Activated CD8-positive, alpha-beta T cell treated with anti-CD3 and anti-CD28 coated beads, Interleukin-2, amount 10 ng/mL, durations not matched to agents 7 days and 5 days (primary cell): ENCODE results near the gene RAB11A. TPM values are rescaled to one million over a fixed set of nuclear protein-coding genes. Genes with fewer than 3 reads are reported as not detected.

Source experiments
- ATAC-seq: fragments of 150-1000 bp; cut with Tn5 transposase; one replicate; pipeline ENCODE4 v1.10.0; 2021; ENCODE audit warnings: moderate library complexity
- CTCF ChIA-PET: fragments of 350-600 bp; sonication (Branson Sonifier 250); formaldehyde crosslinking; loops from one replicate; lab custom pipeline; 2021; ENCODE audit warnings: antibody characterized with exemption; lab: Charles Lee
- POLR2A ChIA-PET: fragments of 350-600 bp; sonication (Branson Sonifier 250); formaldehyde crosslinking; loops from one replicate; lab custom pipeline; 2021; ENCODE audit warnings: antibody characterized with exemption; lab: Charles Lee
- DNase-seq: peaks from one replicate; pipeline ENCODE4 v3.0.0-alpha.2; 2020
- H3K27ac Mint-ChIP-seq: one replicate; pipeline ENCODE4 v1.8.0; 2021; ENCODE audit warnings: mild to moderate bottlenecking, mixed read lengths
- H3K27me3 Mint-ChIP-seq: one replicate; pipeline ENCODE4 v1.8.0; 2021; ENCODE audit warnings: low read depth, mixed read lengths
- H3K36me3 Mint-ChIP-seq: one replicate; pipeline ENCODE4 v1.8.0; 2021; ENCODE audit warnings: low read depth, mixed read lengths
- H3K4me1 Mint-ChIP-seq: one replicate; pipeline ENCODE4 v1.8.0; 2021; ENCODE audit warnings: low read depth, mixed read lengths
- H3K4me3 Mint-ChIP-seq: one replicate; pipeline ENCODE4 v1.8.0; 2021; ENCODE audit warnings: mild to moderate bottlenecking, mixed read lengths
- H3K9me3 Mint-ChIP-seq: one replicate; pipeline ENCODE4 v1.8.0; 2022; ENCODE audit warnings: mixed read lengths; ENCODE audit not compliant: insufficient read depth
- total RNA-seq, 2 experiments: library from RNA; stranded (reverse); gene quantifications; one replicate each; pipeline ENCODE4 v1.2.3, GENCODE V29; 2021

RAB11A gene
- total RNA-seq, 2 experiments from 2014 or later = 163 to 168 TPM

DNA sequence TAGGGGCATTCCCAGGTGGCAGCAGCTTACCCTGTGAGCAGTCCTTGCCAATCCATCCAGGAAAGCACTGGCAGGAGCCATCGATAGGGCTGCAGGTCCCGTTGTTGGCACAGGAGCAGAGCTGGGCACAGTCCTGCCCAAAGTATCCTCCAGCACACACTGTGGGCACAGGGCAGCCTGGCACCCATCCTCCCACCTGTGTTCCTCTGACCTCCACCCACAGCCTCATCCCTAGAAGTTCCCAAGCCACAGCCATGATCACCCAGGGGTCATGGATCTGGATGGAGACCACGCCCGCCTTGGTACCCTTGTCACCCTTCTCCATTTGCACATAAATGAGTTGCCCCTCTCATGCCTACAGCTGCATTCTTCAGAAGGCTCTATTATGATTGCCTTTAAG, 48.6 kb downstream of the RAB11A start:
- Mint-ChIP-seq H3K9me3 (no peaks in the 10 kb centered on the region), H3K36me3 (no peaks in the 10 kb centered on the region), H3K4me1 (peaks cover 17% of the 10 kb centered on the region), H3K27me3 (no peaks in the 10 kb centered on the region), H3K4me3 (no peak overlapping the region), H3K27ac (no peak overlapping the region)
- ATAC-seq (no peak), DNase-seq (no peak)
- POLR2A ChIA-PET = no interaction called here
- CTCF ChIA-PET = interaction anchor here (0.8 to 1.6 kb wide), 3 partner anchors 14 to 49 kb away, joined by 3 to 4 read pairs (median 4); partner anchors contain the start of gene RAB11A

DNA sequence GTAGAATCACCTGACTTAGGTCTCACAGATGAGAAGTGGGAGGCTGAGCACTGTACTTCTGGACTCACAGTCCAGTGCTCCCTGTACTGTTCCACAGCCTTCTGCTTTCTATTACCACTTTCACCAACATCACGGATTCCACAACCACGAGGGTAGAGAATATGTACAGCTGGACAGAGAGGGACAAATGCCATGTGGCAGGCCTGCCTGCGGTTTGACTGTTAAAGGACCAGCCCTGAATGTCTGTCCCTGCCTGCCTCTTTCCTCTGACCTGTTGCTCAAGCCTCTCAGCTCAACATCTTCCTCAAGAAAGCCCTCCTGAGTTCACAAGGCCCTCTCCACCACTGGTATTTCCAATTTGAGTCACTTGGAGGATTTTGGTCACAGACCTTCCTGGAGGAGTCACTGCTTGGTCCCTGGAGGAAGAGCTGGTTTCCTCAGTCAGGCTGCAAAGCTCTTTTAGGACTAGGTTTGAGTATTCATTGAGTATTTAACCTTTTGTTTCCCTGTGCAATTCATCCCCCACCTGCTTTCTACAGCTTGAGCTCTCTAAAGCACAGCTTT, 49.1 kb downstream of the RAB11A start:
- ATAC-seq = no peak

DNA sequence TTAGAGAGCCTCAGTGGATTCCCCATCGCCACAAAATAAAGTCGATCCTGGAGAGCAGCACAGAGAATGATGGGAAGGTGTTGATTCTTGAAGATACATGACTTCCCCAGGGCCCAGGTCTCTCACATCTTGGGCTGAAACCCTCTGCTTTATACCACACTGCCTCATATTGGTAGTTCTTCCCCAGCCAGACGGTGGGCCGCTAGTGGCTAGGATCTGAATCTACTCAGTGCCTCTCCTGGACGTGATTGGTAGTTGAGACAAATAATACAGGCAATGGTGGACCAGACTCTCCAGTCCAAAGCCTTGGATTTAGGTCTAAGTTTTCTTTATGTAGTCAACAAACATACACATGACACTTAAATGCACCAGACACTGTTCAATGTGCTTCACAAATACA, 49.7 kb downstream of the RAB11A start:
- no peaks in the 10 kb centered on the region for H3K9me3 Mint-ChIP-seq

More for the DNA sequence above, 49.1 kb downstream of the RAB11A start:
- Mint-ChIP-seq H3K9me3 (no peaks in the 10 kb centered on the region), H3K36me3 (no peaks in the 10 kb centered on the region), H3K27ac (no peak overlapping the region), H3K27me3 (no peaks in the 10 kb centered on the region), H3K4me1 (peaks cover 17% of the 10 kb centered on the region), H3K4me3 (no peak overlapping the region)
- ChIA-PET POLR2A (no interaction called here), CTCF (interaction anchor here (1.6 kb wide), 1 partner anchor 15 kb away, joined by 4 read pairs; no protein-coding TSS in a partner anchor)
- no peak for DNase-seq

DNA sequence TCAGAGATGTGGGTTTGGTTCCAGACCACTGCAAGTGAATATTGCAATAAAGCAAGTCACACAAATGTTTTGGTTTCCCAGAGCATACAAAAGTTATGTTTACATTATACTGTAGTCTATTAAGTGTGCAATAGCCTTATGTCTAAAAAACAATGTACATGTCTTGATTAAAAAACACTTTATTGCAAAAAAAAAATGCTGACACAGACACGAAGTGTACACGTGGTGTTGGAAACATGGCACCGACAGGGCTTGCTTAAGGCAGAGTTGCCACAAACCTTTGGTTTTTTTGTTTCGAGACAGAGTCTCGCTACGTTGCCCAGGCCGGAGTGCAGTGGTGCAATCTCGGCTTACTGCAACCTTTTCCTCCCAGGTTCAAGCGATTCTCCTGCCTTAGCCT, 50.1 kb downstream of the RAB11A start:
- DNase-seq = no peak
- no peaks in the 10 kb centered on the region for H3K36me3 Mint-ChIP-seq
- ChIA-PET CTCF (no interaction called here), POLR2A (no interaction called here)
- H3K27ac Mint-ChIP-seq = no peak overlapping the region
- H3K4me3 Mint-ChIP-seq = no peak overlapping the region
- no peaks in the 10 kb centered on the region for H3K27me3 Mint-ChIP-seq
- H3K4me1 Mint-ChIP-seq = peaks cover 17% of the 10 kb centered on the region
- H3K9me3 Mint-ChIP-seq = no peaks in the 10 kb centered on the region
- ATAC-seq = no peak

More for the DNA sequence above, 49.7 kb downstream of the RAB11A start:
- ATAC-seq = no peak
- no peak for DNase-seq
- H3K36me3 Mint-ChIP-seq = no peaks in the 10 kb centered on the region
- no peak overlapping the region for H3K27ac Mint-ChIP-seq
- ChIA-PET POLR2A (no interaction called here), CTCF (no interaction called here)
- H3K4me1 Mint-ChIP-seq = peaks cover 17% of the 10 kb centered on the region
- H3K27me3 Mint-ChIP-seq = no peaks in the 10 kb centered on the region
- H3K4me3 Mint-ChIP-seq = no peak overlapping the region

DNA sequence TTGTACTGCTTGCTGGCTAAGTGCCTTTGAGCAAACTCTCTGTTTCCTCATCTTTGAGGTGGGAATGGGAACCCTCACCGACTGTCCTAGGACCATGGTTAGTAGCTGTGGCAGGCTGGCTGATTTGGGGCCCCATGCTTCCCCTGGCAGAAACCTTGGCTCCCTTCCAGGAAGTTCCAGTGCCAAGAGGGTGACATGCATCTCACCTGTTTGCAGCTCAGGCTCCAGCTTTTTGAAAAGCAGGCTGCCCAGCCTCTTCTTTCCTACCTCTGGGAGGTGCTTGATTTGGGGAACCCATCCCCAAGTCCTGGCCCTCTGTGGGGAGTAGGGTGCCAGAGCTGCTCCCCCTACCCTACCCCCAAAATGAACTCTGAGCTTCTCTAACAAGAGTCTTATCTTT, 50.8 kb downstream of the RAB11A start:
- no peak for ATAC-seq
- POLR2A ChIA-PET = interaction anchor here (0.6 kb wide), 1 partner anchor 243 kb away, joined by 4 read pairs; no protein-coding TSS in a partner anchor
- H3K27ac Mint-ChIP-seq = no peak overlapping the region
- H3K9me3 Mint-ChIP-seq = no peaks in the 10 kb centered on the region
- DNase-seq = no peak
- CTCF ChIA-PET = no interaction called here
- H3K36me3 Mint-ChIP-seq = no peaks in the 10 kb centered on the region
- peaks cover 17% of the 10 kb centered on the region for H3K4me1 Mint-ChIP-seq
- H3K27me3 Mint-ChIP-seq = no peaks in the 10 kb centered on the region
- no peak overlapping the region for H3K4me3 Mint-ChIP-seq

DNA sequence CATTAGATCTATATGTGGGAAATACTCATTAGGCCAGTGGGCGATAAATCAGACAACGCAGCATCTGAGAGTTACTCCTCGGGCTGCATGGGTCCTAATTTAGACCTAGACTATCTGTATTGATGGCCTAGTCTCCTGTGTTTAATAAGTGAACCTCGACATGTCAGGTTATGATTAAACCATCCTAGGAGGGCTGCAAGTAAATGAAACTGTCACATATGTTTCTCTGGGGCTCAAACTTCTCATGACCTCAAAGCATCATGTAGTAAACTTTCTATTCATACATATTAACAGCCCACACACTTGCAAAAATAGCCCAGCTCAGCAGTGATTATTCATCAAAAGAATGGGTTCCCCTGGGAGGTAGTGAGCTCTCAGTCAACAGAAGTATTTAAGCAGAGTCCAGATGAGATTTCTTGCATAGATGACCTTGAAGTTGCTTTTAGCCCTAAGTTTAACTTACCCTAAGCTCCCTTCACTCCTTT, 51.6 kb downstream of the RAB11A start:
- Mint-ChIP-seq H3K4me1 (peaks cover 14% of the 10 kb centered on the region), H3K9me3 (no peaks in the 10 kb centered on the region), H3K27me3 (no peaks in the 10 kb centered on the region), H3K27ac (no peak overlapping the region), H3K4me3 (no peak overlapping the region), H3K36me3 (no peaks in the 10 kb centered on the region)
- DNase-seq = no peak
- POLR2A ChIA-PET = no interaction called here
- no peak for ATAC-seq
- CTCF ChIA-PET = interaction anchor here (0.7 to 1.0 kb wide), 2 partner anchors 11 to 22 kb away, joined by 3 to 4 read pairs; no protein-coding TSS in a partner anchor

DNA sequence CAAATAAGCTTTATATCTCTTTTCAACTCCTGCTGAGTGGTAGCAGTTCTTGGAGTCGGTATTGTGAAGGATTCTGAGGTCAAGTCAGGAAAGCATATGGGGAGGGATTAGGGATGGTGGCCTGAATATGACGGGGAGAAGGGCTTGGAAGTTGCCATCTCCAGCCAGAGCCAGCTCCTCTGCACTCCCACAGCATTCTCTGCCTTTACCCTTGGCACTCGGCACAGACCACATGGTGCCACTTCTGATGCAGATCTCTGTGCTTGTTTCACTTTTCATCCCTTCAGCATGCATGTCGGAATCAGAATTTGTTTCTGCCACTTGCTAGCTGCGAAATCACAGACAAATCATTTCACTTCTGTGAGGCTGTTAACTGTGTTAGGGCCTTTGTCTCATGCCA, 52.5 kb downstream of the RAB11A start:
- Mint-ChIP-seq H3K36me3 (no peaks in the 10 kb centered on the region), H3K9me3 (no peaks in the 10 kb centered on the region), H3K27ac (no peak overlapping the region), H3K4me1 (peaks cover 10% of the 10 kb centered on the region), H3K27me3 (no peaks in the 10 kb centered on the region), H3K4me3 (no peak overlapping the region)
- no peak for ATAC-seq
- ChIA-PET POLR2A (no interaction called here), CTCF (interaction anchor here (0.7 to 1.0 kb wide), 2 partner anchors 12 to 21 kb away, joined by 3 to 4 read pairs; no protein-coding TSS in a partner anchor)
- no peak for DNase-seq

DNA sequence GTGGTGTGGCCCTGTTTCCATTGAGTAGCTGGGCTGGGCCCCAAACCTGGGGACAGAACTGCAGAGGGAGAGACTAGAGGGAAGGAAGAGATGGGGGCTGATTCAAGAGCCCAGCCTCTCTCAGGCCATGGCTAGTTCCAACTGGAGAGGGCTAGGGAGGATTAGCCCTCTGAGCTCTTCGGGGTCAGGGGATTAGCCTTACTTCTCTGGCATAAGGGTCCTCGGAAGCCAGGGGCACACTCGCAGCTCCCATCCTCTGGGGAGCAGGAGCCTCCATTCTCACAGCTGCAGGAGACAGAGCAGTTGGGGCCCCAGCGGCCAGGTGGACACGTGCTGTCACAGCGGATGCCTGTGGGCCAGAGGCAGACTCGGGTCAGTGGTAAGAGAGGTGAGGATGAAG, 53.3 kb downstream of the RAB11A start:
- ChIA-PET CTCF (no interaction called here), POLR2A (no interaction called here)
- no peak overlapping the region for H3K27ac Mint-ChIP-seq
- no peaks in the 10 kb centered on the region for H3K27me3 Mint-ChIP-seq
- no peak for DNase-seq
- no peaks in the 10 kb centered on the region for H3K9me3 Mint-ChIP-seq
- no peaks in the 10 kb centered on the region for H3K36me3 Mint-ChIP-seq
- no peak overlapping the region for H3K4me3 Mint-ChIP-seq
- ATAC-seq = no peak
- peaks cover 2% of the 10 kb centered on the region for H3K4me1 Mint-ChIP-seq

DNA sequence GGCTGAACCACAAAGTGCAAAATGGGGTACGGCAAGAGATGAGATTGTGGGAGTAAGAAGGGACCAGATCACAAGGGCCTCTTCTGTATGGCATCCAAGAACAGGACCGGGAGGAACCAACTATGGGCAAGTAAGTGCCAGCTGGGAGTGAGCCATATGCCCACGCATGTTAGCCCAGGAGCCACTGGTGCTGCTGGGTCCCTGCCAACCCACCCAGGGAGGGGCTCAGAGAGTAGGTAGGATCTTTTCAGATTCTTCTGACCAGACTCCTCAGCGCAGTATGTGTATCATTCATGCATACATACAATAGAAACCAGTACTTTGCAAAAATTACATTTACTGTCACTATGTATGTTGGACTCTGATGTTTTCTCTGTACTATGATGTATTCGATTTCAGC, 54.0 kb downstream of the RAB11A start:
- no peak for DNase-seq
- no peak overlapping the region for H3K27ac Mint-ChIP-seq
- H3K9me3 Mint-ChIP-seq = no peaks in the 10 kb centered on the region
- no peaks in the 10 kb centered on the region for H3K36me3 Mint-ChIP-seq
- no peaks in the 10 kb centered on the region for H3K27me3 Mint-ChIP-seq
- CTCF ChIA-PET = no interaction called here
- no peak overlapping the region for H3K4me3 Mint-ChIP-seq
- no peak for ATAC-seq
- H3K4me1 Mint-ChIP-seq = peaks cover 2% of the 10 kb centered on the region
- POLR2A ChIA-PET = no interaction called here

DNA sequence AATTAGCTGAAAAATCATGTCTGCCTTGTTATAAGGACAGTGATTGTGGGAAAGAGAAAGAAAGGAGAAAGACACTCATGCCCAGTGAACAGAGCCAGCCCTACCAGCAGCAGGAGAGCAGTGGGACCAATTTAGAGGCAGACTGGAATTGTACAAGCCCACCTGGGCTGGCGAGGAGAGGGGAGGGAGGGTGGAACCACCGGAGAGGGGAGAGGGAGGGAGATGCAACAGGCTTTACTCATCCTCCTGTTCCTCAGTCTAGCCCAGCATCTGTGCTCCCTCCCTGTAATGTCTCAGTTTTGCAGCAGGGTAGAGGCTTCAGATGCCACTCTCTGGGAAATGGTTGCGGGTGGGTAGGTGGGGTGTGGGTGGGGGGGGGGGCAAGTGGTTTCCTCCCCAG, 54.7 kb downstream of the RAB11A start:
- DNase-seq (no peak), ATAC-seq (no peak)
- CTCF ChIA-PET = interaction anchor here (0.6 kb wide), 1 partner anchor 10 kb away, joined by 4 read pairs; no protein-coding TSS in a partner anchor
- H3K4me3 Mint-ChIP-seq = no peak overlapping the region
- no peaks in the 10 kb centered on the region for H3K36me3 Mint-ChIP-seq
- POLR2A ChIA-PET = no interaction called here
- H3K27me3 Mint-ChIP-seq = no peaks in the 10 kb centered on the region
- no peaks in the 10 kb centered on the region for H3K4me1 Mint-ChIP-seq
- no peaks in the 10 kb centered on the region for H3K9me3 Mint-ChIP-seq
- no peak overlapping the region for H3K27ac Mint-ChIP-seq

DNA sequence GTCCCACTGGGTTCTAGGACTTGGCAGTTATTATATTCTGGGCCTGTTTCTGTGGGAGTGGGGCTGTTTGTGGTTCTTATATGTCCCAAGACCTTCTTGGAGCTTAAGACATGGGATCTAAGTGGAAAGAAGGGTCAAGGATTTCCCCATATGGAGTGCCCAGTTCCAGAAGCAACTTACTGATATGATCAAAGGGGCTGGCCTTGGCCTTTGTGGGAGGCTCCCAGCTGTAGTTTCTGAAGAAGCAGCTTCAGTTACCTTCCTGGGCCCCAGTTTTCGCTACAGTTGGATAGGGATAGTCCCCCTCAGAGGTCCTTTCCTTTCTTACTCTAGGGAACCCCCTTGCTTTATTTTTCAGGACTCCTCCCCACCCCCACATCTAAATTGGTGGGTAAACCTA, 56.0 kb downstream of the RAB11A start:
- Mint-ChIP-seq H3K4me1 (no peaks in the 10 kb centered on the region), H3K27ac (no peak overlapping the region), H3K36me3 (no peaks in the 10 kb centered on the region), H3K4me3 (no peak overlapping the region), H3K27me3 (no peaks in the 10 kb centered on the region), H3K9me3 (no peaks in the 10 kb centered on the region)
- ChIA-PET CTCF (no interaction called here), POLR2A (interaction anchor here (0.6 kb wide), 1 partner anchor 1068 kb away, joined by 3 read pairs; no protein-coding TSS in a partner anchor)
- no peak for DNase-seq
- ATAC-seq = no peak

DNA sequence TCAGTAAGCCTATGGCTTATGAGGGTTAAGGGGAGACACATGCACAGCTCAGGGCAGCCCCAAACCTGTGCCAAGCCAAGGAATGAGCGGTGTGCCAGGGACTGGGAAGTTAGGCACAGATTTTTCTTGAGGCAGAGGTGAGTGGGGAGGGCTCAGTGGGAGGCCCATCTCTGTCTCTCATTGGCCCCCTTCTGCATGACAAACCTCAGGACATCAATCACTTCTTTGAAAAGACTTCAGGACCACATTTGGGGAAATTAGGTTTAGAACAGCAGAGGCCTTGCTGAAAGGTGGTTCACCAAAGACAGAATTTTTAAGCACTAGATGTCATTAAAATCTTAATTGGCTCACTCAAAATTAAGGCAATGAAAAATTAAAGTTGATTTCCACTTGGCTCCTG, 57.2 kb downstream of the RAB11A start:
- POLR2A ChIA-PET = interaction anchor here (0.6 kb wide), 1 partner anchor 507 kb away, joined by 3 read pairs; no protein-coding TSS in a partner anchor
- H3K27me3 Mint-ChIP-seq = no peaks in the 10 kb centered on the region
- H3K4me1 Mint-ChIP-seq = no peaks in the 10 kb centered on the region
- no peak for DNase-seq
- CTCF ChIA-PET = no interaction called here
- no peaks in the 10 kb centered on the region for H3K9me3 Mint-ChIP-seq
- H3K27ac Mint-ChIP-seq = no peak overlapping the region
- ATAC-seq = no peak
- no peaks in the 10 kb centered on the region for H3K36me3 Mint-ChIP-seq
- H3K4me3 Mint-ChIP-seq = no peak overlapping the region
